Nephron (organoid): ENCODE results near the gene TMCO4.

Experiments used
- H3K27ac Mint-ChIP-seq, 3 experiments: 2 replicates each; pipeline ENCODE4 v1.8.0; 2020; ENCODE audit warnings: mixed read lengths in 3 of 3, mild to moderate bottlenecking in 2 of 3, moderate library complexity in 1 of 3
- H3K27me3 Mint-ChIP-seq: 2 replicates; pipeline ENCODE4 v1.8.0; 2021; ENCODE audit warnings: low read depth, mild to moderate bottlenecking, moderate library complexity, mixed read lengths
- H3K36me3 Mint-ChIP-seq: 2 replicates; pipeline ENCODE4 v1.8.0; 2020; ENCODE audit warnings: low read depth, mixed read lengths
- H3K4me1 Mint-ChIP-seq: 2 replicates; pipeline ENCODE4 v1.8.0; 2020; ENCODE audit warnings: mixed read lengths
- H3K4me3 Mint-ChIP-seq, 3 experiments: 2 replicates each; pipeline ENCODE4 v1.8.0; 2020; ENCODE audit warnings: mild to moderate bottlenecking in 3 of 3, mixed read lengths in 3 of 3, moderate library complexity in 2 of 3
- H3K9me3 Mint-ChIP-seq: 2 replicates; pipeline ENCODE4 v1.8.0; 2020; ENCODE audit warnings: mixed read lengths
- CTCF ChIP-seq, 3 experiments: fragments of 200-600 bp; sonication (generic); IDR thresholded peaks; one replicate each; pipeline ENCODE4 v1.5.0; 2021; ENCODE audit warnings: antibody characterized with exemption in 3 of 3; ENCODE audit not compliant: unreplicated experiment in 3 of 3

TMCO4 gene

DNA sequence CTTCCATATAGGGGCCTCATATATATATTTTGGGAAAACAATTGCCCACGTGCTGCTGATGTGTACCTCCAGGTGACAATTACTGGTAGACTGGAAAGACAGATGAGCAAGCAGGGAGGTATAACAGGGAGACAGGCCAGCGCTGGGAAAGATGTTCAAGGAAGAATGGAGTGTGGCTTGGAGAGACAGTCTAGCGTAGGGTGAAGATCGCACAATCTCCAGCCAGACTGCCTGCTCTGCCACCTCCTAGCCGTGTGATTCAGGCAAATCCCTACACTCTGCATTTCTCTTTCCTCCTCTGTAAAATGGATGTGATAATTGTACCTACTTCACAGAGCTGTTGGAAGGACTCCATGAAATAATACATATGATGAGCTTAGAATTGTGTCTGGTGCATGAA, 66.1 kb downstream of the TMCO4 start:
- no peak overlapping the region for H3K4me3 Mint-ChIP-seq
- H3K27me3 Mint-ChIP-seq, result peaks cover 7% of the 10 kb centered on the region
- H3K27ac Mint-ChIP-seq, result peak overlapping the region; percentile 16 to 90 (median 21)
- H3K9me3 Mint-ChIP-seq, result peaks cover 2% of the 10 kb centered on the region
- no peaks in the 10 kb centered on the region for H3K36me3 Mint-ChIP-seq
- H3K4me1 Mint-ChIP-seq, result peaks cover 44% of the 10 kb centered on the region
- TF ChIP-seq CTCF (IDR thresholded peaks at IDR 0.05; ENCODE audit: unreplicated experiment in 3 of 3), result no peak

GRCh38 chr1:19731311-19731821, 68.3 kb downstream of the TMCO4 start:
- Mint-ChIP-seq H3K27ac (peak overlapping the region in 2 of 3 experiments; percentile 27 to 54), H3K27me3 (peaks cover 4% of the 10 kb centered on the region), H3K4me1 (peaks cover 31% of the 10 kb centered on the region), H3K36me3 (no peaks in the 10 kb centered on the region), H3K9me3 (peaks cover 2% of the 10 kb centered on the region), H3K4me3 (no peak overlapping the region)
- TF ChIP-seq CTCF (IDR thresholded peaks at IDR 0.05; ENCODE audit: unreplicated experiment in 3 of 3), result no peak

DNA sequence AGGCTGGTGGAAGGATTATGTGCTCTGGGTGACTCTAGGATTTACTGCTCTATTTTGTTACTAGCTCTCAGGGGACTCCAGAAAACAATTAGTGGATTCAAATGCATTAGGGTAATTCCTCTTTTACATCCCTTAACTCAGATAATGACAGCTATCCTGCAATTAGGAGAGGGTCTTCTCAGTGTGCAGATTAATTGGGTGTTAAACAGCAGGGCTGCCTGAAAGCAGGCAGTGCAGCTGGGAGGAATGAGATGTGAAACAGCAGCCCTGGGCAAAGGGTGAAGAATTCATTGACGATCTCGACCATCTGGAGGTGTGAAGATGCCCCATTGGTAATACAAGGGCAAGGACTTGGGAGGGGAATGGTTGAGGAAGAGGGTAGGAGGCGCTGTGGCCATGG, 68.9 kb downstream of the TMCO4 start:
- H3K27me3 Mint-ChIP-seq, result peaks cover 5% of the 10 kb centered on the region
- H3K4me3 Mint-ChIP-seq, result no peak overlapping the region

GRCh38 chr1:19730232-19730631, 69.5 kb downstream of the TMCO4 start:
- Mint-ChIP-seq H3K27ac (no peak overlapping the region), H3K4me1 (peaks cover 21% of the 10 kb centered on the region), H3K36me3 (no peaks in the 10 kb centered on the region), H3K4me3 (no peak overlapping the region), H3K9me3 (peaks cover 2% of the 10 kb centered on the region), H3K27me3 (peaks cover 8% of the 10 kb centered on the region)
- TF ChIP-seq CTCF (IDR thresholded peaks at IDR 0.05; ENCODE audit: unreplicated experiment in 3 of 3), result no peak

More for the DNA sequence above, 68.9 kb downstream of the TMCO4 start:
- H3K27ac Mint-ChIP-seq, result peak overlapping the region in 1 of 3 experiments; percentile 22
- no peak for TF ChIP-seq CTCF (IDR thresholded peaks at IDR 0.05; ENCODE audit: unreplicated experiment in 3 of 3)
- H3K4me1 Mint-ChIP-seq, result peaks cover 27% of the 10 kb centered on the region
- peaks cover 2% of the 10 kb centered on the region for H3K9me3 Mint-ChIP-seq
- no peaks in the 10 kb centered on the region for H3K36me3 Mint-ChIP-seq

GRCh38 chr1:19728413-19729145, 71.1 kb downstream of the TMCO4 start:
- peaks cover 2% of the 10 kb centered on the region for H3K9me3 Mint-ChIP-seq

More at GRCh38 chr1:19728413-19729145, 71.1 kb downstream of the TMCO4 start:
- peaks cover 4% of the 10 kb centered on the region for H3K27me3 Mint-ChIP-seq
- no peak overlapping the region for H3K4me3 Mint-ChIP-seq
- TF ChIP-seq CTCF (IDR thresholded peaks at IDR 0.05; ENCODE audit: unreplicated experiment in 3 of 3), result no peak
- H3K27ac Mint-ChIP-seq, result no peak overlapping the region
- peaks cover 11% of the 10 kb centered on the region for H3K4me1 Mint-ChIP-seq
- H3K36me3 Mint-ChIP-seq, result no peaks in the 10 kb centered on the region
